Ovary (tissue), 9 donors: ENCODE measurements around the gene SSBP2. TPM values are rescaled to one million over a fixed set of nuclear protein-coding genes. Genes with fewer than 3 reads are reported as not detected.
A peak's percentile ranks its signal among the peaks of the same experiment; 100 is the strongest.

Source experiments
- DNase-seq, 5 donors: peaks; one replicate each; pipeline ENCODE4 v3.0.0-alpha.2; 2019 to 2020
- H3K27ac ChIP-seq, 2 donors: fragments of 200-600 bp; one replicate each; pipeline versions ENCODE4 v1.5.1 to v1.8.0; 2019 to 2022
- H3K27me3 ChIP-seq: fragments of 200-600 bp; one replicate; pipeline ENCODE4 v1.8.0; 2022
- H3K36me3 ChIP-seq: fragments of 200-600 bp; sonication (generic); one replicate; pipeline ENCODE4 v1.5.1; 2019
- H3K4me1 ChIP-seq: one replicate; pipeline ENCODE4 v1.8.1; 2013; ENCODE audit warnings: mild to moderate bottlenecking, moderate library complexity; ENCODE audit not compliant: insufficient read depth
- H3K4me3 ChIP-seq: fragments of 200-600 bp; sonication (generic); one replicate; pipeline ENCODE4 v1.5.1; 2017
- H3K9me3 ChIP-seq, 2 donors: fragments of 200-600 bp in 1 of 2; sonication (generic) in 1 of 2; one replicate each; pipeline versions ENCODE4 v1.5.1 to v1.8.1; 2013 to 2019; ENCODE audit warnings: mild to moderate bottlenecking in 1 of 2, moderate library complexity in 1 of 2
- CTCF ChIP-seq, 3 donors: fragments of 450-650 bp in 2 of 3; fragments of 200-600 bp in 1 of 3; IDR thresholded peaks; one replicate each; pipeline versions ENCODE4 v1.5.1 to v1.8.0; 2016 to 2022; ENCODE audit warnings: antibody characterized with exemption in 3 of 3, mild to moderate bottlenecking in 1 of 3
- EP300 ChIP-seq: sonication (generic); formaldehyde crosslinking; IDR thresholded peaks from one replicate; pipeline ENCODE4 v1.6.1; 2017; ENCODE audit warnings: antibody characterized with exemption
- POLR2A ChIP-seq: fragments of 450-650 bp; IDR thresholded peaks from one replicate; pipeline ENCODE4 v1.6.1; 2017; ENCODE audit warnings: antibody characterized with exemption, mild to moderate bottlenecking, moderate library complexity
- WGBS, 3 donors: extraction: QIAGEN DNeasy Blood & Tissue Kit in 1 of 3; methylation state at CpG; one replicate each; pipeline versions ENCODE4 v1.1.5 to v1.1.7; 2013 to 2017; 5-methylcytosine and 5-hydroxymethylcytosine counted together
- intact Hi-C, 4 donors: fragments of 100-400 bp; cut with DNase I; formaldehyde crosslinking; loops; one replicate each; pipeline versions ENCODE4 v1.11.0 to v1.15.1; 2022 to 2023
- polyA plus RNA-seq, 2 donors: library from polyadenylated mRNA; stranded (reverse); fragments of 200-250 nt in 1 of 2; fragments of 350-450 nt in 1 of 2; fragmentation: Illumina TruSeq in 1 of 2; extraction: RNeasy Lipid Tissue Mini Kit (QIAGEN cat#74804) in 1 of 2; gene quantifications; one replicate each; pipeline ENCODE4 v1.2.3, GENCODE V29; 2013 to 2014
- total RNA-seq, 7 donors: library from RNA; depleted of rRNA in 2 of 7; stranded (reverse); fragments of >200 nt in 2 of 7; fragmentation: NEBNext Ultra II Directional in 3 of 7; extraction: Animal tissue kit (Norgen Biotek cat#: 25700) in 3 of 7; gene quantifications; one replicate each; pipeline versions ENCODE4 v1.1.0 to v1.2.4, GENCODE V29; 2016 to 2023
- donor health status: DM: no; HTN: no; CAD: no; lungs with moderate emphysema.
- donor health status: DM: no; HTN: no; CAD: no.
- donor health status: Bipolar disorder and iron deficiency.
- donor health status: DM: yes; HTN: yes; CAD: no.
- donor health status: DM: no; HTN: no; CAD: no.
- donor health status: DM: yes; HTN: yes; CAD: no.

Gene SSBP2
- total and polyA plus RNA-seq, 9 donors, result 40.5 to 126 (median 78.2) TPM

GRCh38 chr5:81779916-81780266, 29.0 kb upstream of the SSBP2 start:
- peaks cover 6% of the 10 kb centered on the region for H3K4me1 ChIP-seq
- no peaks in the 10 kb centered on the region for H3K36me3 ChIP-seq
- no peak overlapping the region for H3K4me3 ChIP-seq
- no peaks in the 10 kb centered on the region for H3K9me3 ChIP-seq
- DNase-seq, result no peak
- intact Hi-C loops, result no loop called here
- peak overlapping the region in 1 of 2 donors; percentile 58 for H3K27ac ChIP-seq
- TF ChIP-seq CTCF (IDR thresholded peaks at IDR 0.05), result no peak
- TF ChIP-seq EP300, result no peak
- no peak for TF ChIP-seq POLR2A
- no peaks in the 10 kb centered on the region for H3K27me3 ChIP-seq
- WGBS, 3 donors, result 89 to 94% (median 91%) methylated on average over 4 of the region's 4 CpGs

- Histone ChIP-seq H3K4me3 (peak overlapping the region; percentile 22), H3K9me3 (no peaks in the 10 kb centered on the region), H3K4me1 (peaks cover 6% of the 10 kb centered on the region), H3K27me3 (no peaks in the 10 kb centered on the region), H3K36me3 (no peaks in the 10 kb centered on the region), H3K27ac (peak overlapping the region; percentile 34 to 58)
- DNase-seq, result peak; percentile 38 to 63 (median 49)
- intact Hi-C loops, result no loop called here
- WGBS, 3 donors, result 12 to 20% (median 16%) methylated on average over 5 of the region's 5 CpGs
- TF ChIP-seq POLR2A (no peak), CTCF (IDR thresholded peaks at IDR 0.05) (no peak), EP300 (no peak)
These were observed 28.4 kb upstream of the SSBP2 start for GRCh38 chr5:81779125-81779915.

- H3K27me3 ChIP-seq, result no peaks in the 10 kb centered on the region
- H3K4me1 ChIP-seq, result peaks cover 6% of the 10 kb centered on the region
- intact Hi-C loops, result no loop called here
- H3K9me3 ChIP-seq, result no peaks in the 10 kb centered on the region
- H3K4me3 ChIP-seq, result peak overlapping the region; percentile 22
- peak overlapping the region; percentile 34 to 58 for H3K27ac ChIP-seq
- DNase-seq, result no peak
- 0 to 3% (median 2%) methylated on average over 3 of the region's 3 CpGs for WGBS, 3 donors
- H3K36me3 ChIP-seq, result no peaks in the 10 kb centered on the region
- TF ChIP-seq POLR2A (no peak), EP300 (no peak)
These were observed 27.7 kb upstream of the SSBP2 start for GRCh38 chr5:81778642-81779041.

GRCh38 chr5:81776258-81776657, 25.4 kb upstream of the SSBP2 start:
- H3K27me3 ChIP-seq, result no peaks in the 10 kb centered on the region
- H3K36me3 ChIP-seq, result no peaks in the 10 kb centered on the region
- DNase-seq, result no peak
- H3K27ac ChIP-seq, result no peak overlapping the region
- 90 to 95% (median 91%) methylated on average over 4 of the region's 4 CpGs for WGBS, 3 donors
- no peak for TF ChIP-seq CTCF (IDR thresholded peaks at IDR 0.05)
- TF ChIP-seq POLR2A, result no peak
- no peak for TF ChIP-seq EP300
- intact Hi-C loops, result no loop called here
- H3K9me3 ChIP-seq, result no peaks in the 10 kb centered on the region
- peaks cover 6% of the 10 kb centered on the region for H3K4me1 ChIP-seq
- no peak overlapping the region for H3K4me3 ChIP-seq

- peaks cover 5% of the 10 kb centered on the region for H3K4me1 ChIP-seq
- H3K36me3 ChIP-seq, result no peaks in the 10 kb centered on the region
- DNase-seq, result no peak
- H3K9me3 ChIP-seq, result no peaks in the 10 kb centered on the region
- intact Hi-C loops, result no loop called here
- no peak overlapping the region for H3K4me3 ChIP-seq
- no peaks in the 10 kb centered on the region for H3K27me3 ChIP-seq
- WGBS, 3 donors, result 93 to 97% (median 94%) methylated on average over 2 of the region's 2 CpGs
- TF ChIP-seq CTCF (IDR thresholded peaks at IDR 0.05) (no peak), EP300 (no peak), POLR2A (no peak)
- H3K27ac ChIP-seq, result no peak overlapping the region
These were observed 23.5 kb upstream of the SSBP2 start for GRCh38 chr5:81774374-81774773.
